Measurements from ENCODE around the gene WDR88. TPM values are rescaled to one million over a fixed set of nuclear protein-coding genes. Genes with fewer than 3 reads are reported as not detected.
A peak's percentile ranks its signal among the peaks of the same experiment; 100 is the strongest.

Gene WDR88
- total and polyA plus RNA-seq, 2 of the 13 experiments (the other 11 are each of a cell fraction or from before 2014, with no cell fraction given), result not detected

DNA sequence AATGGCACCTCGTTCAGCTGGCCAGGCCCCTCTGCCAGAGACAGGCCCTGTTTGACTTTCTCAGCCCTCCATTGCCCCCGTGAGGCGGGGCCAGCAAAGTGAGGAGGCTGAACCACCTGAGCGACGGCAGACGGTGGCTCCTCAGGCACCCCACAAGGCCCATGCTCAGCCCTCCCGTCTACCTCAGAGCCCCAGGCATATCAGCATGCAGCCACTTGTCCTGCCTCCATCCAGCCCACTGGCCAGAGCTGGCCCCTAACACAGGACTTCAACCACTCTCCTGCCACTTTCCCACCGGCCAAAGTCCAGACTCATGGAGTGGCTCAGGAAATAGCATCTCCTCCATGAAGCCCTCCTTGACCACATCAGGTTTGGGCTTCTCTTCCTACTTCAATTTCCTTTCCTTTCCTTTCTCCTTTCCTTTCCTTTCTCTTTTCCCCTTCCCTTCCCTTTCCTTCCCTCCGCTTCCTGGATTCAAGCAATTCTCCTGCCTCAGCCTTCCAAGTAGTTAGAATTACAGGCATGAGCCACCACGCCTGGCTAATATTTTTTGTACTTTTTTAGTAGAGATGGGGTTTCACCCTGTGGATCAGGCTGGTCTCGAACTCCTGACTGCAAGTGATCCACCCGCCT is 84.4 kb downstream of the WDR88 start:
- intact Hi-C loops (cut with micrococcal nuclease; ENCODE audit: unreplicated experiment) (no loop called here), in situ Hi-C loops (cut with HindIII; ENCODE audit: extremely low pct_ligation_motif_present, low pct_unique_long_range_greater_than_20kb) (no loop called here)
- Histone ChIP-seq H3K9me3 (ENCODE audit: low read length) (no peaks in the 10 kb centered on the region), H2AFZ (ENCODE audit: low read length) (no peak overlapping the region), H3K9ac (ENCODE audit: insufficient read depth, low read depth, low read length) (no peak overlapping the region), H3K4me1 (ENCODE audit: insufficient read depth, low read length) (peaks cover 43% of the 10 kb centered on the region), H4K20me1 (ENCODE audit: insufficient read depth, low read length) (no peaks in the 10 kb centered on the region), H3K36me3 (replicated peaks in 1 of 2; ENCODE audit: control insufficient read depth in 1 of 2, insufficient read depth in 2 of 2, low read length in 2 of 2) (no peaks in the 10 kb centered on the region), H3K79me2 (ENCODE audit: insufficient read depth, low read length) (no peaks in the 10 kb centered on the region), H3K27ac (ENCODE audit: extremely low read length, insufficient read depth, low read length) (no peak overlapping the region), H3K4me2 (ENCODE audit: low read depth, low read length) (peak overlapping the region; percentile 57), H3K27me3 (ENCODE audit: control insufficient read depth in 1 of 2, insufficient read depth in 2 of 2, low read length in 2 of 2) (peaks cover 13 to 35% of the 10 kb centered on the region in 2 experiments), H3K4me3 (replicated peaks in 1 of 3; ENCODE audit: insufficient read depth in 1 of 3, low read depth in 2 of 3, low read length in 3 of 3) (peak overlapping the region in 1 of 3 experiments; percentile 32; a peak in 1 of 6 replicates)
- peak; percentile 11 for ATAC-seq
- 32% methylated on average over 8 of the region's 12 CpGs for WGBS (ENCODE audit: low lambda C conversion rate)
- no peak for DNase-seq (ENCODE audit: low spot score)
- no peak for FAIRE-seq
- POLR2A ChIA-PET, result no interaction called here
- no TSS peak for BruUV-seq (replicated peaks)
- CTCF ChIA-PET (ENCODE audit: low intra/inter-chr PET ratio, low total read pairs), result no interaction called here
- peak; percentile 73 for TF ChIP-seq ZMYM3 (CRISPR knock-in tag; IDR thresholded peaks at IDR 0.05)
- 0 out of 2 replicates have a peak, but pooled peaks have one; percentile 37 for TF ChIP-seq ZNF546 (CRISPR knock-in tag; conservative IDR thresholded peaks at IDR 0.05)
- TF ChIP-seq, protein P1, sequence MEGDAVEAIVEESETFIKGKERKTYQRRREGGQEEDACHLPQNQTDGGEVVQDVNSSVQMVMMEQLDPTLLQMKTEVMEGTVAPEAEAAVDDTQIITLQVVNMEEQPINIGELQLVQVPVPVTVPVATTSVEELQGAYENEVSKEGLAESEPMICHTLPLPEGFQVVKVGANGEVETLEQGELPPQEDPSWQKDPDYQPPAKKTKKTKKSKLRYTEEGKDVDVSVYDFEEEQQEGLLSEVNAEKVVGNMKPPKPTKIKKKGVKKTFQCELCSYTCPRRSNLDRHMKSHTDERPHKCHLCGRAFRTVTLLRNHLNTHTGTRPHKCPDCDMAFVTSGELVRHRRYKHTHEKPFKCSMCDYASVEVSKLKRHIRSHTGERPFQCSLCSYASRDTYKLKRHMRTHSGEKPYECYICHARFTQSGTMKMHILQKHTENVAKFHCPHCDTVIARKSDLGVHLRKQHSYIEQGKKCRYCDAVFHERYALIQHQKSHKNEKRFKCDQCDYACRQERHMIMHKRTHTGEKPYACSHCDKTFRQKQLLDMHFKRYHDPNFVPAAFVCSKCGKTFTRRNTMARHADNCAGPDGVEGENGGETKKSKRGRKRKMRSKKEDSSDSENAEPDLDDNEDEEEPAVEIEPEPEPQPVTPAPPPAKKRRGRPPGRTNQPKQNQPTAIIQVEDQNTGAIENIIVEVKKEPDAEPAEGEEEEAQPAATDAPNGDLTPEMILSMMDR (CRISPR knock-in tag; IDR thresholded peaks at IDR 0.05), result peak; percentile 58
- TF ChIP-seq, protein P2, sequence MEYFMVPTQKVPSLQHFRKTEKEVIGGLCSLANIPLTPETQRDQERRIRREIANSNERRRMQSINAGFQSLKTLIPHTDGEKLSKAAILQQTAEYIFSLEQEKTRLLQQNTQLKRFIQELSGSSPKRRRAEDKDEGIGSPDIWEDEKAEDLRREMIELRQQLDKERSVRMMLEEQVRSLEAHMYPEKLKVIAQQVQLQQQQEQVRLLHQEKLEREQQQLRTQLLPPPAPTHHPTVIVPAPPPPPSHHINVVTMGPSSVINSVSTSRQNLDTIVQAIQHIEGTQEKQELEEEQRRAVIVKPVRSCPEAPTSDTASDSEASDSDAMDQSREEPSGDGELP (IDR thresholded peaks at IDR 0.05; ENCODE audit: borderline replicate concordance, low read depth), result peak; percentile 6; the same call in 1 of the 2 replicates
- TF ChIP-seq SRF (IDR thresholded peaks at IDR 0.05; ENCODE audit: low read depth, low read length), result no peak
- no peak for TF ChIP-seq ZSCAN22 (CRISPR knock-in tag; IDR thresholded peaks at IDR 0.05)
- no peak for TF ChIP-seq TGIF2 (CRISPR knock-in tag; IDR thresholded peaks at IDR 0.05)
- peak; percentile 42 for TF ChIP-seq STAG1 (CRISPR knock-in tag; IDR thresholded peaks at IDR 0.05)
- 0 out of 2 replicates have a peak, but pooled peaks have one; percentile 72 for TF ChIP-seq ZNF549 (CRISPR knock-in tag; IDR thresholded peaks at IDR 0.05)
- TF ChIP-seq HOXA7 (CRISPR knock-in tag; IDR thresholded peaks at IDR 0.05), result no peak
- TF ChIP-seq, protein P3, sequence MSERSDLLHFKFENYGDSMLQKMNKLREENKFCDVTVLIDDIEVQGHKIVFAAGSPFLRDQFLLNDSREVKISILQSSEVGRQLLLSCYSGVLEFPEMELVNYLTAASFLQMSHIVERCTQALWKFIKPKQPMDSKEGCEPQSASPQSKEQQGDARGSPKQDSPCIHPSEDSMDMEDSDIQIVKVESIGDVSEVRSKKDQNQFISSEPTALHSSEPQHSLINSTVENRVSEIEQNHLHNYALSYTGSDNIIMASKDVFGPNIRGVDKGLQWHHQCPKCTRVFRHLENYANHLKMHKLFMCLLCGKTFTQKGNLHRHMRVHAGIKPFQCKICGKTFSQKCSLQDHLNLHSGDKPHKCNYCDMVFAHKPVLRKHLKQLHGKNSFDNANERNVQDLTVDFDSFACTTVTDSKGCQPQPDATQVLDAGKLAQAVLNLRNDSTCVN (CRISPR knock-in tag; IDR thresholded peaks at IDR 0.05; ENCODE audit: borderline replicate concordance), result no peak
- peak; percentile 29 for TF ChIP-seq XRCC5 (optimal IDR thresholded peaks at IDR 0.05; ENCODE audit: low read length)
- peak; percentile 70 for TF ChIP-seq HNF4A (CRISPR knock-in tag; IDR thresholded peaks at IDR 0.05)
- TF ChIP-seq ZFP36L2 (CRISPR knock-in tag; IDR thresholded peaks at IDR 0.05), result no peak
- TF ChIP-seq ZNF3 (CRISPR knock-in tag; IDR thresholded peaks at IDR 0.05), result peak; percentile 57; the same call in 1 of the 2 replicates
- no peak for TF ChIP-seq ISL2 (CRISPR knock-in tag; IDR thresholded peaks at IDR 0.05)
- TF ChIP-seq ZFX (CRISPR knock-in tag; IDR thresholded peaks at IDR 0.05; ENCODE audit: low read depth), result peak; percentile 14; the same call in 1 of the 2 replicates
- TF ChIP-seq GATAD2A (CRISPR knock-in tag; IDR thresholded peaks at IDR 0.05), result no peak
- TF ChIP-seq HNRNPH1 (optimal IDR thresholded peaks at IDR 0.05; ENCODE audit: low read depth, low read length), result no peak
- peak; percentile 76 for TF ChIP-seq ZFP36 (IDR thresholded peaks at IDR 0.05; ENCODE audit: borderline replicate concordance, low read depth, low read length, partially characterized antibody)
- no peak for TF ChIP-seq NFE2L1 (CRISPR knock-in tag; IDR thresholded peaks at IDR 0.05; ENCODE audit: borderline replicate concordance)
- 0 out of 2 replicates have a peak, but pooled peaks have one; percentile 18 for TF ChIP-seq HNF4G (IDR thresholded peaks at IDR 0.05; ENCODE audit: borderline replicate concordance, low read depth, low read length)
- TF ChIP-seq HNF4G (CRISPR knock-in tag; IDR thresholded peaks at IDR 0.05; ENCODE audit: borderline replicate concordance, low read depth), result no peak
- TF ChIP-seq SPEN (CRISPR knock-in tag; IDR thresholded peaks at IDR 0.05; ENCODE audit: low read depth), result peak; percentile 45; the same call in 1 of the 2 replicates
